ENCODE results near the gene KCNJ11.

KCNJ11 gene

DNA sequence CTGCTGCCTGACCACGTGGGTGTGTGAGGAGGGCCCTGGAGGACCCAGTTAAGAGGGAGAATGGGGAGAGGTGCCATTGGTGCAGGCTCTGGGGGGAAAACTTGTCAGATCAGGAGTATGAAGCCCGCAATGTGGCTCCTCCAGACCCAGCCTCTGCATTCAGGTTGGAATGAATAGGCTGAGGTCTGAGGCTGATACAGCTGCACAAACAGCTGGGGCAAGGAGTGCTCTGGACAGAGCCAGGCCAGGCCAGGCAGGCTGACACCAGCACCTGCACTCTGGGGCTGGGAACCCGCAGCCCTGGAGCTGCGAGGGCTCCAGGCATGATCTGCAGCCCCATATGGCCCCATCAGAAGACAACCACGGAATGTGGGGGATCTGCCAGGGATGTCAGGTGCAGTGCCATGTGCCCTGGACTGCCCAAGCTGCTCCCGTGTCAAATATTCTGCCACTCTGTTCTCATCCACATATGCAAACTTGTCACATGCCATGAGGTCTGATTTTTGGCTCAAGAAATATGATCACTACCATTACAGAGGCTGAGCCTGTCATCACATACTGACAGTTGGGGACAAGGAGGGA, 27.2 kb upstream of the KCNJ11 start:
- in situ Hi-C loops (cut with MboI; ENCODE audit: low pct_unique_long_range_greater_than_20kb, low sequenced_read_pairs, unreplicated experiment) = no loop called here
- DNase-seq (ENCODE audit: low spot score) = no peak
- TF ChIP-seq, protein P1, sequence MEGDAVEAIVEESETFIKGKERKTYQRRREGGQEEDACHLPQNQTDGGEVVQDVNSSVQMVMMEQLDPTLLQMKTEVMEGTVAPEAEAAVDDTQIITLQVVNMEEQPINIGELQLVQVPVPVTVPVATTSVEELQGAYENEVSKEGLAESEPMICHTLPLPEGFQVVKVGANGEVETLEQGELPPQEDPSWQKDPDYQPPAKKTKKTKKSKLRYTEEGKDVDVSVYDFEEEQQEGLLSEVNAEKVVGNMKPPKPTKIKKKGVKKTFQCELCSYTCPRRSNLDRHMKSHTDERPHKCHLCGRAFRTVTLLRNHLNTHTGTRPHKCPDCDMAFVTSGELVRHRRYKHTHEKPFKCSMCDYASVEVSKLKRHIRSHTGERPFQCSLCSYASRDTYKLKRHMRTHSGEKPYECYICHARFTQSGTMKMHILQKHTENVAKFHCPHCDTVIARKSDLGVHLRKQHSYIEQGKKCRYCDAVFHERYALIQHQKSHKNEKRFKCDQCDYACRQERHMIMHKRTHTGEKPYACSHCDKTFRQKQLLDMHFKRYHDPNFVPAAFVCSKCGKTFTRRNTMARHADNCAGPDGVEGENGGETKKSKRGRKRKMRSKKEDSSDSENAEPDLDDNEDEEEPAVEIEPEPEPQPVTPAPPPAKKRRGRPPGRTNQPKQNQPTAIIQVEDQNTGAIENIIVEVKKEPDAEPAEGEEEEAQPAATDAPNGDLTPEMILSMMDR (IDR thresholded peaks at IDR 0.05; ENCODE audit: extremely low read depth, insufficient read depth, missing control alignments) = no peak

DNA sequence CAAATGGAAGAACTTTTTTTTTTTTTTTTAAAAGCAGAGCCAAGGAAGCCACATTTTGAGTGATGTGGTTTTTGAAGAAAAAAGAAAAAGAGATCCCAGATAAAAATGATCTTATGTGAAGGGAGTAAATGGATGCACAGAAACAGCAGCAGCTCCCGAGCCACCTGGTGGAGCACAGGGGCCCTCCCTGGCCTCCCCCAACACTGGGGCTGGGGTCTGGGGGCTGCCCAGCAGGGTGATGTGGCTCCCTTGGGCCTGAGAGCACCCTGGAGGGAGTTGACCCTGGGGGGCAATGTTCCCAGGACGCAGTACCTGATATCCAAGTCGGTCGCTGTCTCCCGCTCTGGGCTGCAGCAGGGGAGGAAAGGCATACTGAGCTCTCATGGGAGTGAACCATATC, 26.5 kb upstream of the KCNJ11 start:
- in situ Hi-C loops (cut with MboI; ENCODE audit: low pct_unique_long_range_greater_than_20kb, low sequenced_read_pairs, unreplicated experiment) = no loop called here
- TF ChIP-seq, protein P1 (IDR thresholded peaks at IDR 0.05; ENCODE audit: extremely low read depth, insufficient read depth, missing control alignments) = no peak
- DNase-seq (ENCODE audit: low spot score) = no peak

DNA sequence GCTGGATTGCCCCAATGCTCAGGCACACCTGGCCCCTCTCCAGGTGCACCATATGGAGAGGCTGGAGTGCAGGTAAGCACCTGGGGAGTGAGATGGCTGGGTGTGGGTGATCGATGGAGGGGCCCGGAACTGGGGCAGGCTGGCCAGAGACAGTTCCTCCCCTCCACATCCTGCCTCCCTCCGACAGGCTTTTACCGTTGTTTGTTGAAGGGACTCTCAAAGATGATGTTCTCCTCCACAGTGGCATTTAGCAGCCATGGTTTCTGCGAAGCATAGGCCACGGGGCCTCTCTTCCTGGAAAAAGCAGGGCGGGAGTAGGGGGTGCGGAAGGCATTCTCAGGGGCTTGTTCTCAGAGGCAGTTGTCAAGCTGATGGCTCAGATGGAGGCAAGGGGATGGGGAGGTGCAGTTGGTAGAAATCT, 25.9 kb upstream of the KCNJ11 start:
- TF ChIP-seq, protein P1 (IDR thresholded peaks at IDR 0.05; ENCODE audit: extremely low read depth, insufficient read depth, missing control alignments) = no peak
- in situ Hi-C loops (cut with MboI; ENCODE audit: low pct_unique_long_range_greater_than_20kb, low sequenced_read_pairs, unreplicated experiment) = no loop called here
- no peak for DNase-seq (ENCODE audit: low spot score)

DNA sequence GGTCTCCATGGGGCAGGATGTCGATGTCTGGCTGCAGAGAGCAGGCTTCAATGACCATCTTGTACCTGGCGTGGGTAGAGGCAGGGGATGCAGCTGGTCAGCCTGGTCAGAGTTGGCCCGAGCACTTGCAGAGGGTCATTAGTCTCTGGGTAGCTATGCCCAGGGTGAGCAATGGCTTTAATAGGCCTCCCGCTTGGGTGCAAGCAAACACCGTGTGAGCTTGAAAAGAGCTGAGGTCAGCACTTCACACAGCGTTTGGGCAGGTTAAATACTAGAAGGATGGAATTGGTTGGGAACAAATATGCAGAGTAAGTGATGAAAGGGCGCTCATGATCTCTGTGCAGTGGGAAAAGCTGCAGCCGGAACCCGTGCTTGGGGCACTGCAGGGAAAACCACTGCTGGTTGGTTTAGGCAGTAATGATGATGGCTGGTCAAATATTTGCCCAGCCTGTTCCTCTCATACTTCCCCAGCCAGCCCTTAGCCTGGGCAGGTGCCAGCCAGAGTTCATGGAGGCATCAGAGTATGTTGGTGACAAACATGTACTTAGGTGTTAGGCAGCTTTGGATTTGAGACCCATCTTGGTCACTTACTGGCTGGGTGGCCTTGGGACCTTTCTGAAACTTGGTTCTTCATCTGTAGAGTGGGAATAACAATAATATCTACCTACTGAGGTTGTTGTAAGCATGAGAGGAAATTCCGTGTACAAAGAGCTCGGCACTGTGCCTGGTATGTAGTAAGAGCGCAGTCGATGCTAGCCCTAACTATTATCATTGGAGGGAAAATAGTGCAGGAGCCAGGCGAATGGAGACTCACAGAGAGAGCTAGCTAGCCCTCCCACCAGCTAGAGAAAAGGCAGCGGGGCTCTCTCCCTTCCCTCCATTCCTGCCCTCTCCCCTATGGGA, 25.2 kb upstream of the KCNJ11 start:
- TF ChIP-seq, protein P1 (IDR thresholded peaks at IDR 0.05; ENCODE audit: extremely low read depth, insufficient read depth, missing control alignments) = no peak
- no peak for DNase-seq (ENCODE audit: low spot score)
- in situ Hi-C loops (cut with MboI; ENCODE audit: low pct_unique_long_range_greater_than_20kb, low sequenced_read_pairs, unreplicated experiment) = no loop called here

DNA sequence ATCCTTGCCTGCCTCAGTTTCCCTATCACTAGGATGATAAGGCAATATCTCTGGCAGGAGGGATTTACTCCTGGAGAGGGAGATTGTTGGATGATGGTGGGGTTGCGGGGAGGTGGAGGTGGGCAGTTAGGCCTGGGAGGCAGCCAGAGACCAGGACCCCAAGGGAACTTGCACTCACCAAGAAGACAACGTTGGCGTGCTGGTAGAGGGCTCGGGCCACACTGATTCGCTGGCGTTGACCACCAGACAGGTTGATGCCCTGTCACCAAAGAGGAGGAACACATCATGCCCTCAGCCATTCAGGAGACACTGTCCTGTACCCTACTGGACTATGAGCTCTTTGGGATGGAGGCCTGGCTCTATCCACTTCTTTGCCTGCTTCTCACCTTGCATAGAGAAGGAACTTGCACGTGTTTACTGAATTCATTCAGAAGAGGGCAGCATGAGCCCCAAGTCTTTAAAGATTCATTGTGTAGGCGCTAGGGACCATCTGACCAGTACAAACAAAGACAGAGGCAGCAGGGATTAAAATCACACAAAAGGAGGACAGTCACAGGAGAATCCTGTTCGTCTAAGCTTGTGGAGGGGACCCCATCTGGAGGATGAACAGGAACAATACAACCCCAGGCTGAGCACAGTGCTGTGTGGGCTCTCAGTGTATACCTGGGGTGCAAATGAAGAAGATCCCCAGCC, 24.2 kb upstream of the KCNJ11 start:
- in situ Hi-C loops (cut with MboI; ENCODE audit: low pct_unique_long_range_greater_than_20kb, low sequenced_read_pairs, unreplicated experiment) = no loop called here
- no peak for DNase-seq (ENCODE audit: low spot score)
- TF ChIP-seq, protein P1 (IDR thresholded peaks at IDR 0.05; ENCODE audit: extremely low read depth, insufficient read depth, missing control alignments) = no peak

DNA sequence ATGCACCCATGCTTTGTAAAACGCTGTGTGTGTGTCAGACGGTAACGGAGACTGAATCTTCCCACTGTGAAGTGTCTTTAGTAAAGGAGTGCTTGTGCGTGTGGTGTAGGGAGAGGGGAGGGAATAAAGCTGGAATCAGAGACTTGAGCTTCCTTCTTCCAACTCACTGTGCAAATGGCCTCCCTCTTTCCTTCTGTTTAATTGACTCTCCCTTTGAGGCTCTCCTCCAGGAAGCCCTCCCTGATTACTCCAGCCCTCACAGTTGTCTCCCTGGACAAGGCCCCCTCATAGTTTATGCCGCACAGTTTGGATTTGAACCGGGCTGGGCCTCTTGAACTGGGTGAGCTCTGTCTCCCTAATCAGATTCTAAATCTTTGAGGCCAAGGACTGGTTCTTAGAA, 23.0 kb upstream of the KCNJ11 start:
- DNase-seq (ENCODE audit: low spot score) = no peak
- in situ Hi-C loops (cut with MboI; ENCODE audit: low pct_unique_long_range_greater_than_20kb, low sequenced_read_pairs, unreplicated experiment) = no loop called here
- TF ChIP-seq, protein P1 (IDR thresholded peaks at IDR 0.05; ENCODE audit: extremely low read depth, insufficient read depth, missing control alignments) = no peak
